Measurements from ENCODE around the gene PEAK1.

GRCh38 chr15:77094397-77095030 is 325.4 kb downstream of the PEAK1 start:
- no peak for TF ChIP-seq POLR2A (IDR thresholded peaks at IDR 0.05; ENCODE audit: low read length)
- TF ChIP-seq GATA1 (IDR thresholded peaks at IDR 0.05; ENCODE audit: low read depth, low read length) = no peak

All from erythroblast (primary cell).